ENCODE results near the gene ZSCAN5B. TPM values are rescaled to one million over a fixed set of nuclear protein-coding genes. Genes with fewer than 3 reads are reported as not detected.

The ZSCAN5B gene
- total and polyA plus RNA-seq, 2 of the 13 experiments (the other 11 are each of a cell fraction or from before 2014, with no cell fraction given), result not detected

GRCh38 chr19:56170261-56170660, 27.3 kb downstream of the ZSCAN5B start (continued):
- TF ChIP-seq MIER2 (CRISPR knock-in tag; IDR thresholded peaks at IDR 0.05) (peak; percentile 86; the same call in 1 of the 2 replicates), ZNF570 (CRISPR knock-in tag; IDR thresholded peaks at IDR 0.05; ENCODE audit: borderline replicate concordance) (no peak), SIX4 (CRISPR knock-in tag; IDR thresholded peaks at IDR 0.05) (no peak), HMGXB3 (CRISPR knock-in tag; IDR thresholded peaks at IDR 0.05; ENCODE audit: borderline replicate concordance) (peak; percentile 54; the same call in 1 of the 2 replicates), CCDC6 (CRISPR knock-in tag; IDR thresholded peaks at IDR 0.05) (no peak), FOXA1 (IDR thresholded peaks at IDR 0.05) (no peak), FOXA1 (CRISPR knock-in tag; IDR thresholded peaks at IDR 0.05) (0 out of 2 replicates have a peak, but pooled peaks have one; percentile 17), ZNF605 (CRISPR knock-in tag; IDR thresholded peaks at IDR 0.05) (no peak), ATM (IDR thresholded peaks at IDR 0.05; ENCODE audit: borderline replicate concordance) (no peak), ZNF160 (CRISPR knock-in tag; IDR thresholded peaks at IDR 0.05) (no peak), ZNF580 (CRISPR knock-in tag; IDR thresholded peaks at IDR 0.05; ENCODE audit: borderline replicate concordance, low read depth) (0 out of 2 replicates have a peak, but pooled peaks have one; percentile 30), ZNF790 (CRISPR knock-in tag; IDR thresholded peaks at IDR 0.05; ENCODE audit: borderline replicate concordance) (no peak), HOXA7 (CRISPR knock-in tag; IDR thresholded peaks at IDR 0.05) (no peak), RAD21 (CRISPR knock-in tag; IDR thresholded peaks at IDR 0.05) (no peak), THYN1 (CRISPR knock-in tag; IDR thresholded peaks at IDR 0.05; ENCODE audit: borderline replicate concordance, low read depth) (no peak), ZBTB7A (CRISPR knock-in tag; IDR thresholded peaks at IDR 0.05) (no peak), KDM4B (CRISPR knock-in tag; IDR thresholded peaks at IDR 0.05) (0 out of 2 replicates have a peak, but pooled peaks have one; percentile 50), U2AF2 (IDR thresholded peaks at IDR 0.05; ENCODE audit: low read depth, low read length) (no peak), ZKSCAN1 (IDR thresholded peaks at IDR 0.05; ENCODE audit: low read length) (no peak), PAXIP1 (CRISPR knock-in tag; conservative IDR thresholded peaks at IDR 0.05) (peak; percentile 75), MBD4 (IDR thresholded peaks at IDR 0.05; ENCODE audit: borderline replicate concordance, low read length) (no peak), PTBP1 (IDR thresholded peaks at IDR 0.05; ENCODE audit: low read depth, low read length, poor library complexity, severe bottlenecking) (no peak)
